ENCODE measurements around the gene RNF17.
A peak's percentile ranks its signal among the peaks of the same experiment; 100 is the strongest.

Gene RNF17

GRCh38 chr13:24906268-24906667 is 142.3 kb downstream of the RNF17 start:
- DNase-seq: no peak

GRCh38 chr13:24910502-24911132 is 146.6 kb downstream of the RNF17 start:
- DNase-seq: no peak

GRCh38 chr13:24911133-24911908 is 147.4 kb downstream of the RNF17 start:
- no peak for DNase-seq

- no peak for DNase-seq
Observed at GRCh38 chr13:24916464-24916863, 152.5 kb downstream of the RNF17 start.

GRCh38 chr13:24921003-24921402 is 157.0 kb downstream of the RNF17 start:
- no peak for DNase-seq

- DNase-seq: no peak
Observed at GRCh38 chr13:24921881-24922280, 157.9 kb downstream of the RNF17 start.

GRCh38 chr13:24922387-24922744 is 158.4 kb downstream of the RNF17 start:
- peak in 2 of 6 experiments; percentile 30 to 65 for DNase-seq

GRCh38 chr13:24922745-24923591 is 159.0 kb downstream of the RNF17 start:
- peak; percentile 80 to 89 (median 84) for DNase-seq

- DNase-seq: no peak
Observed at GRCh38 chr13:24925318-24926231, 161.6 kb downstream of the RNF17 start.

GRCh38 chr13:24927810-24928404 is 163.9 kb downstream of the RNF17 start:
- DNase-seq: no peak

GRCh38 chr13:24929196-24929595 is 165.2 kb downstream of the RNF17 start:
- DNase-seq: no peak
